Thyroid gland (tissue), 4 donors: Measurements from ENCODE around the gene HOXD3. TPM values are rescaled to one million over a fixed set of nuclear protein-coding genes. Genes with fewer than 3 reads are reported as not detected.

Experiments
- DNase-seq, 2 donors: peaks; one replicate each; pipeline ENCODE4 v3.0.0-alpha.2; 2019
- H3K27ac ChIP-seq, 3 donors: fragments of 200-600 bp; sonication (generic); 1 replicate in 2 of 3; 2 replicates in 1 of 3; pipeline ENCODE4 v1.5.1; 2016 to 2019; ENCODE audit warnings: mild to moderate bottlenecking in 1 of 3, moderate library complexity in 1 of 3
- H3K27me3 ChIP-seq: fragments of 200-600 bp; sonication (generic); one replicate; pipeline ENCODE4 v1.5.1; 2019
- H3K36me3 ChIP-seq, 2 donors: fragments of 200-600 bp; sonication (generic); one replicate each; pipeline ENCODE4 v1.5.1; 2016 to 2019
- H3K4me1 ChIP-seq, 2 donors: fragments of 200-600 bp; sonication (generic); one replicate each; pipeline ENCODE4 v1.5.1; 2017 to 2019
- H3K4me3 ChIP-seq, 3 donors: fragments of 200-600 bp; sonication (generic); replicated peaks in 1 of 3; 1 replicate in 2 of 3; 2 replicates in 1 of 3; pipeline ENCODE4 v1.5.1; 2016; ENCODE audit warnings: mild to moderate bottlenecking in 1 of 3
- H3K9me3 ChIP-seq: fragments of 200-600 bp; sonication (generic); one replicate; pipeline ENCODE4 v1.5.1; 2017
- CTCF ChIP-seq, 6 experiments: fragments of 200-600 bp in 3 of 6; fragments of 450-650 bp in 3 of 6; sonication (generic) in 3 of 6; IDR thresholded peaks; one replicate each; pipeline ENCODE4 v1.5.1; 2016 to 2019; ENCODE audit warnings: antibody characterized with exemption in 6 of 6, mild to moderate bottlenecking in 2 of 6, inconsistent platforms in 1 of 6, moderate library complexity in 1 of 6
- POLR2A ChIP-seq, 2 donors: fragments of 450-650 bp; IDR thresholded peaks; one replicate each; pipeline ENCODE4 v1.6.1; 2017; ENCODE audit warnings: antibody characterized with exemption in 2 of 2, mild to moderate bottlenecking in 2 of 2, moderate library complexity in 1 of 2
- WGBS, 2 donors: methylation state at CpG; one replicate each; pipeline ENCODE4 v1.1.5; 2017; 5-methylcytosine and 5-hydroxymethylcytosine counted together
- intact Hi-C: fragments of 100-400 bp; cut with DNase I; formaldehyde crosslinking; loops from one replicate; pipeline ENCODE4 v1.15.1; 2023
- total RNA-seq, 4 donors: library from RNA; depleted of rRNA; stranded (reverse); fragments of >200 nt; gene quantifications; one replicate each; pipeline ENCODE4 v1.2.3, GENCODE V29; 2016

HOXD3 gene
- total RNA-seq, 4 donors from 2014 or later: 0.75 to 5.0 (median 3.1) TPM

GRCh38 chr2:176146645-176147044 lies 10.5 kb upstream of the HOXD3 start:
- intact Hi-C loops: no loop called here

GRCh38 chr2:176147210-176147799 lies 9.8 kb upstream of the HOXD3 start:
- no peak overlapping the region for H3K27ac ChIP-seq
- no peaks in the 10 kb centered on the region for H3K9me3 ChIP-seq
- H3K4me3 ChIP-seq: no peak overlapping the region
- DNase-seq: no peak
- TF ChIP-seq CTCF (IDR thresholded peaks at IDR 0.05) (no peak), POLR2A (IDR thresholded peaks at IDR 0.05) (no peak)
- intact Hi-C loops: no loop called here
- no peaks in the 10 kb centered on the region for H3K36me3 ChIP-seq
- peaks cover 48% of the 10 kb centered on the region for H3K27me3 ChIP-seq
- H3K4me1 ChIP-seq: peaks cover 0 to 5% of the 10 kb centered on the region in 2 donors
- 22 to 35% methylated on average over 30 to 32 of the region's 32 CpGs for WGBS, 2 donors

More at GRCh38 chr2:176146645-176147044, 10.5 kb upstream of the HOXD3 start:
- no peaks in the 10 kb centered on the region for H3K36me3 ChIP-seq
- DNase-seq: no peak
- H3K4me1 ChIP-seq: peaks cover 0 to 3% of the 10 kb centered on the region in 2 donors
- no peaks in the 10 kb centered on the region for H3K9me3 ChIP-seq
- H3K4me3 ChIP-seq: no peak overlapping the region
- no peak for TF ChIP-seq POLR2A (IDR thresholded peaks at IDR 0.05)
- TF ChIP-seq CTCF (IDR thresholded peaks at IDR 0.05): no peak
- no peak overlapping the region for H3K27ac ChIP-seq
- H3K27me3 ChIP-seq: peaks cover 43% of the 10 kb centered on the region

- no peak overlapping the region for H3K27ac ChIP-seq
- DNase-seq: no peak
- H3K36me3 ChIP-seq: no peaks in the 10 kb centered on the region
- H3K4me1 ChIP-seq: peaks cover 0 to 5% of the 10 kb centered on the region in 2 donors
- H3K4me3 ChIP-seq: no peak overlapping the region
- no peaks in the 10 kb centered on the region for H3K9me3 ChIP-seq
- no peak for TF ChIP-seq POLR2A (IDR thresholded peaks at IDR 0.05)
- TF ChIP-seq CTCF (IDR thresholded peaks at IDR 0.05): no peak
- intact Hi-C loops: no loop called here
- peaks cover 54% of the 10 kb centered on the region for H3K27me3 ChIP-seq
- WGBS, 2 donors: 20 to 35% methylated on average over 24 to 30 of the region's 31 CpGs
Measured at GRCh38 chr2:176147800-176148496, 9.2 kb upstream of the HOXD3 start.

GRCh38 chr2:176148751-176149421 lies 8.2 kb upstream of the HOXD3 start:
- peaks cover 0 to 5% of the 10 kb centered on the region in 2 donors for H3K4me1 ChIP-seq
- no peak for DNase-seq
- peaks cover 61% of the 10 kb centered on the region for H3K27me3 ChIP-seq
- intact Hi-C loops: no loop called here
- H3K36me3 ChIP-seq: no peaks in the 10 kb centered on the region
- 34 to 36% methylated on average over 9 to 11 of the region's 11 CpGs for WGBS, 2 donors
- no peak overlapping the region for H3K27ac ChIP-seq
- no peaks in the 10 kb centered on the region for H3K9me3 ChIP-seq
- no peak overlapping the region for H3K4me3 ChIP-seq
- no peak for TF ChIP-seq CTCF (IDR thresholded peaks at IDR 0.05)
- no peak for TF ChIP-seq POLR2A (IDR thresholded peaks at IDR 0.05)

- Histone ChIP-seq H3K27ac (no peak overlapping the region), H3K4me3 (no peak overlapping the region), H3K27me3 (peaks cover 61% of the 10 kb centered on the region), H3K9me3 (no peaks in the 10 kb centered on the region), H3K4me1 (peaks cover 0 to 5% of the 10 kb centered on the region in 2 donors), H3K36me3 (no peaks in the 10 kb centered on the region)
- WGBS, 2 donors: 24 to 30% methylated on average over 18 to 22 of the region's 22 CpGs
- intact Hi-C loops: no loop called here
- DNase-seq: no peak
- no peak for TF ChIP-seq POLR2A (IDR thresholded peaks at IDR 0.05)
- TF ChIP-seq CTCF (IDR thresholded peaks at IDR 0.05): no peak
Measured at GRCh38 chr2:176149481-176149938, 7.6 kb upstream of the HOXD3 start.
